IMR-90 (cell line): Measurements from ENCODE around the gene RBBP7. TPM values are rescaled to one million over a fixed set of nuclear protein-coding genes. Genes with fewer than 3 reads are reported as not detected.
A peak's percentile ranks its signal among the peaks of the same experiment; 100 is the strongest.

Source experiments
- ATAC-seq: fragments of 200-7000 bp; cut with Tn5 transposase; 2 replicates; pipeline ENCODE4 v1.9.1; 2020; ENCODE audit warnings: low read depth, mild to moderate bottlenecking, moderate library complexity
- BruUV-seq: library from RNA; stranded (reverse); fragments of 400-500 nt; replicated peaks from 2 replicates; lab custom pipeline; 2021; lab: Mats Ljungman, UMichigan
- CTCF ChIA-PET: fragments of 300-600 bp; formaldehyde crosslinking; extraction: SDS; loops from one replicate; lab custom pipeline; 2021; ENCODE audit warnings: antibody characterized with exemption; lab: Yijun Ruan, JAX
- POLR2A ChIA-PET: fragments of 300-600 bp; sonication (Branson Sonifier 250); formaldehyde crosslinking; loops from one replicate; lab custom pipeline; 2022; ENCODE audit warnings: antibody characterized with exemption; ENCODE audit not compliant: unreplicated experiment; lab: Charles Lee
- DNase-seq: peaks from one replicate; pipeline ENCODE4 v3.0.0; 2013
- H2AFZ ChIP-seq: replicated peaks from 2 replicates; pipeline ENCODE3; 2013; ENCODE audit warnings: low read length, mild to moderate bottlenecking; ENCODE audit not compliant: poor library complexity
- H2AK5ac ChIP-seq: 2 replicates; pipeline ENCODE4 v1.6.1; 2013; ENCODE audit warnings: low read depth, low read length, inconsistent platforms
- H2AK9ac ChIP-seq: replicated peaks from 2 replicates; pipeline ENCODE3; 2013; ENCODE audit warnings: mild to moderate bottlenecking, low read depth, low read length, moderate library complexity; ENCODE audit not compliant: poor library complexity
- H2BK120ac ChIP-seq: 2 replicates; pipeline ENCODE4 v1.6.1; 2013; ENCODE audit warnings: low read depth, low read length, inconsistent platforms
- H2BK15ac ChIP-seq: 3 replicates; pipeline ENCODE4 v1.6.1; 2013; ENCODE audit warnings: low read depth, low read length, inconsistent platforms
- H2BK20ac ChIP-seq: 2 replicates; pipeline ENCODE4 v1.6.1; 2013; ENCODE audit warnings: low read depth, mild to moderate bottlenecking, inconsistent platforms, low read length, moderate library complexity
- H2BK5ac ChIP-seq: 2 replicates; pipeline ENCODE4 v1.6.1; 2013; ENCODE audit warnings: mild to moderate bottlenecking, low read depth, low read length, inconsistent platforms; ENCODE audit not compliant: poor library complexity, severe bottlenecking
- H3K14ac ChIP-seq: replicated peaks from 2 replicates; pipeline ENCODE4 v1.6.1; 2013; ENCODE audit warnings: low read depth, low read length, inconsistent platforms
- H3K18ac ChIP-seq: 2 replicates; pipeline ENCODE4 v1.6.1; 2013; ENCODE audit warnings: low read depth, low read length, control low read depth
- H3K23ac ChIP-seq: 2 replicates; pipeline ENCODE4 v1.6.1; 2013; ENCODE audit warnings: low read depth, low read length, inconsistent platforms
- H3K27ac ChIP-seq: 2 replicates; pipeline ENCODE4 v1.5.1; 2013; ENCODE audit warnings: mild to moderate bottlenecking, control low read depth, low read length; ENCODE audit not compliant: insufficient read depth
- H3K27me3 ChIP-seq: 2 replicates; pipeline ENCODE4 v1.6.1; 2013; ENCODE audit warnings: low read length; ENCODE audit not compliant: control insufficient read depth, insufficient read depth
- H3K36me3 ChIP-seq: 2 replicates; pipeline ENCODE4 v1.6.1; 2013; ENCODE audit warnings: low read length, mixed read lengths; ENCODE audit not compliant: control insufficient read depth, insufficient read depth
- H3K4ac ChIP-seq: 2 replicates; pipeline ENCODE4 v1.6.1; 2013; ENCODE audit warnings: low read depth, low read length, inconsistent platforms
- H3K4me1 ChIP-seq: 2 replicates; pipeline ENCODE4 v1.6.1; 2013; ENCODE audit warnings: low read length, mixed read lengths; ENCODE audit not compliant: control insufficient read depth, insufficient read depth
- H3K4me2 ChIP-seq: 2 replicates; pipeline ENCODE4 v1.6.1; 2013; ENCODE audit warnings: low read depth, mild to moderate bottlenecking, control low read depth, low read length, moderate library complexity
- H3K4me3 ChIP-seq: 2 replicates; pipeline ENCODE4 v1.5.1; 2013; ENCODE audit warnings: low read depth, mild to moderate bottlenecking, control low read depth, low read length, moderate library complexity; ENCODE audit not compliant: insufficient read depth
- H3K56ac ChIP-seq: 2 replicates; pipeline ENCODE4 v1.6.1; 2013; ENCODE audit warnings: low read length, inconsistent platforms; ENCODE audit not compliant: insufficient read depth; ENCODE audit errors: extremely low read depth
- H3K79me1 ChIP-seq, 2 experiments: 2 replicates each; pipeline ENCODE4 v1.6.1; 2013; ENCODE audit warnings: low read length in 2 of 2, inconsistent platforms in 1 of 2, low read depth in 1 of 2
- H3K9ac ChIP-seq: 2 replicates; pipeline ENCODE4 v1.6.1; 2013; ENCODE audit warnings: low read depth, low read length, control low read depth
- H3K9me1 ChIP-seq: 2 replicates; pipeline ENCODE4 v1.6.1; 2013; ENCODE audit warnings: low read length, inconsistent platforms; ENCODE audit not compliant: insufficient read depth
- H3K9me3 ChIP-seq: 2 replicates; pipeline ENCODE4 v1.6.1; 2013; ENCODE audit warnings: low read length; ENCODE audit not compliant: control insufficient read depth, insufficient read depth
- H4K20me1 ChIP-seq: 2 replicates; pipeline ENCODE4 v1.6.1; 2013; ENCODE audit warnings: low read length, inconsistent platforms; ENCODE audit not compliant: insufficient read depth
- H4K5ac ChIP-seq: 2 replicates; pipeline ENCODE4 v1.6.1; 2013; ENCODE audit warnings: mild to moderate bottlenecking, low read depth, low read length, control low read depth
- H4K8ac ChIP-seq, 2 experiments: 2 replicates each; pipeline ENCODE4 v1.6.1; 2013; ENCODE audit warnings: low read depth in 2 of 2, low read length in 2 of 2, control low read depth in 1 of 2, inconsistent platforms in 1 of 2
- H4K91ac ChIP-seq: 2 replicates; pipeline ENCODE4 v1.6.1; 2013; ENCODE audit warnings: low read depth, low read length, inconsistent platforms; ENCODE audit not compliant: insufficient read depth
- RFX5 ChIP-seq: IDR thresholded peaks from 2 replicates; pipeline ENCODE4 v1.8.0; 2012; ENCODE audit warnings: low read depth, mild to moderate bottlenecking, low read length, moderate library complexity
- dilution Hi-C: fragments of 300-500 bp; cut with HindIII; formaldehyde crosslinking; loops from one replicate; pipeline ENCODE4 v1.14.3; 2018; ENCODE audit warnings: low sequenced_read_pairs; ENCODE audit not compliant: unreplicated experiment
- in situ Hi-C: fragments of 300-500 bp; cut with MboI; formaldehyde crosslinking; loops from 3 replicates; pipeline ENCODE4 v1.14.3; 2019; ENCODE audit warnings: low sequenced_read_pairs, inconsistent platforms, mixed read lengths
- intact Hi-C: fragments of 100-400 bp; cut with micrococcal nuclease; formaldehyde crosslinking; loops from 2 replicates; pipeline ENCODE4 v1.10.0; 2022
- polyA plus RNA-seq, 3 experiments: library from polyadenylated mRNA; depleted of rRNA; stranded (reverse); fragments of >200 nt; gene quantifications; 2 replicates each; pipeline ENCODE4 v1.2.3, GENCODE V29; 2012; ENCODE audit warnings: low replicate concordance in 1 of 3
- total RNA-seq: library from RNA; depleted of rRNA; stranded (reverse); fragments of >200 nt; gene quantifications from 2 replicates; pipeline ENCODE4 v1.2.3, GENCODE V29; 2012
- TF ChIP-seq, protein P1 (sequence below): conservative IDR thresholded peaks from 2 replicates; pipeline ENCODE4 v1.5.1; 2012; ENCODE audit warnings: mild to moderate bottlenecking, low read depth, low read length, improper control_type of control experiment

Gene RBBP7
- total and polyA plus RNA-seq, 2 of the 4 experiments (the other 2 are of a cell fraction) = 147 to 149 TPM

DNA sequence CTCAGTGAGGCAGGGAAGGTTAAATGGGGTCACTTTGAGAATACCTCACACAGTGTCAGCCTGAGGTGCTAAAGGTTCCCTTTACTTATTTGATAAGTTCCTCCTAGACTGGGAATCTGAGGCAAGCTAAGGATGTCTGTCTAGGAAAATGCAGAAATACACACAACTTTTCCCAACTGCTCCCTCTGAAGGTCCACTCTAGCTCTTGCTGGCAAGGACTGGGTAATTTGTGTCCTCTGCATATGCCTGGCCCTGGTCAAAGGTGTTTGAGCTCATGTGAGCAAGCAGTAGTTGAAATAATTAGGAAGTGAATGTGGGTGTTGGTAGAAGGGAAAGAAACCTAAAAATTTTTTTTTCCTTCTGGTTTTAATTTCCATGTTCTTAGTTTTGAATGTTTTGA lies 62.6 kb downstream of the RBBP7 start:
- POLR2A ChIA-PET = no interaction called here
- TF ChIP-seq, protein P1, sequence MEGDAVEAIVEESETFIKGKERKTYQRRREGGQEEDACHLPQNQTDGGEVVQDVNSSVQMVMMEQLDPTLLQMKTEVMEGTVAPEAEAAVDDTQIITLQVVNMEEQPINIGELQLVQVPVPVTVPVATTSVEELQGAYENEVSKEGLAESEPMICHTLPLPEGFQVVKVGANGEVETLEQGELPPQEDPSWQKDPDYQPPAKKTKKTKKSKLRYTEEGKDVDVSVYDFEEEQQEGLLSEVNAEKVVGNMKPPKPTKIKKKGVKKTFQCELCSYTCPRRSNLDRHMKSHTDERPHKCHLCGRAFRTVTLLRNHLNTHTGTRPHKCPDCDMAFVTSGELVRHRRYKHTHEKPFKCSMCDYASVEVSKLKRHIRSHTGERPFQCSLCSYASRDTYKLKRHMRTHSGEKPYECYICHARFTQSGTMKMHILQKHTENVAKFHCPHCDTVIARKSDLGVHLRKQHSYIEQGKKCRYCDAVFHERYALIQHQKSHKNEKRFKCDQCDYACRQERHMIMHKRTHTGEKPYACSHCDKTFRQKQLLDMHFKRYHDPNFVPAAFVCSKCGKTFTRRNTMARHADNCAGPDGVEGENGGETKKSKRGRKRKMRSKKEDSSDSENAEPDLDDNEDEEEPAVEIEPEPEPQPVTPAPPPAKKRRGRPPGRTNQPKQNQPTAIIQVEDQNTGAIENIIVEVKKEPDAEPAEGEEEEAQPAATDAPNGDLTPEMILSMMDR = peak; percentile 39
- TF ChIP-seq RFX5 = no peak
- intact Hi-C loops = no loop called here
- Histone ChIP-seq H3K36me3 (peaks cover 3% of the 10 kb centered on the region; the same call in 1 of the 2 replicates), H3K9ac (peak overlapping the region; percentile 65), H2BK15ac (peak overlapping the region; percentile 22; the same call in 1 of the 3 replicates), H3K4ac (0 out of 2 replicates have a peak overlapping the region, but pooled peaks have one; percentile 44), H2BK120ac (peak overlapping the region; percentile 33; the same call in 1 of the 2 replicates), H2BK20ac (no peak overlapping the region), H3K18ac (peak overlapping the region; percentile 16; the same call in 1 of the 2 replicates), H4K5ac (peak overlapping the region; percentile 18), H3K23ac (peak overlapping the region; percentile 6; the same call in 1 of the 2 replicates), H3K4me2 (peak overlapping the region; percentile 72), H2AK5ac (peak overlapping the region; percentile 34; the same call in 1 of the 2 replicates), H3K14ac (peak overlapping the region; percentile 64), H2AK9ac (no peak overlapping the region), H3K27ac (peak overlapping the region; percentile 78; the same call in 1 of the 2 replicates), H3K27me3 (no peaks in the 10 kb centered on the region), H3K56ac (no peak overlapping the region), H3K4me3 (no peak overlapping the region), H3K9me1 (peaks cover 3% of the 10 kb centered on the region; the same call in 1 of the 2 replicates), H2AFZ (no peak overlapping the region), H3K4me1 (peaks cover 4% of the 10 kb centered on the region), H3K9me3 (no peaks in the 10 kb centered on the region), H4K20me1 (no peaks in the 10 kb centered on the region), H2BK5ac (peak overlapping the region; percentile 51), H4K8ac (no peak overlapping the region; a peak in 1 of 4 replicates), H3K79me1 (peaks cover 16 to 17% of the 10 kb centered on the region in 2 experiments), H4K91ac (no peak overlapping the region; the same call in 1 of the 2 replicates)
- in situ Hi-C loops = no loop called here
- CTCF ChIA-PET = interaction anchor here (0.9 to 2.0 kb wide), 4 partner anchors 10 to 239 kb away, joined by 3 to 7 read pairs (median 4); no protein-coding TSS in a partner anchor
- ATAC-seq = peak; percentile 86
- dilution Hi-C loops = no loop called here
- BruUV-seq = no TSS peak
- DNase-seq = peak; percentile 38
